GM19193 (cell line): ENCODE measurements around the gene EVX2.

Experiments
- POLR2A ChIP-seq: IDR thresholded peaks from 4 replicates; pipeline ENCODE4 v1.6.1; 2011; ENCODE audit not compliant: insufficient read depth, insufficient read length; ENCODE audit errors: extremely low read depth

Gene EVX2

DNA sequence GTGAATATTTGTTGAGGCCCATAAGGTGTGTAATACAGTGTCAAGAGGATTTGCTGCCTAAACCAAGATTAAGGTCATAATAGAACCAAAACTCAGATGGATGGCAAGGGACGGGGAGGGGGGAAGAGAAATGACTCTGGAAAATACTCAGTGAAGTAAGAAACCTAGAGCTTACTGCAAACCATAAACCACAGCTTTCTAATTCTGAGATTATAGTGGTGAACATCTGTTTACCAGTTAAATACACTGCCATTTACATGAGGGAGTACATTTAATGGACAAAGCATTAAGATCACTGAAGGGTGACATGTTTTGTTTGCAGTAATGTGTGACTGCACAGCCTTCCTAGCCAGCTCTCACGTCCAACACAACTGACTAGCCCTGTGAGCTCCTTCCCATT, 19.8 kb downstream of the EVX2 start:
- TF ChIP-seq POLR2A, result no peak

DNA sequence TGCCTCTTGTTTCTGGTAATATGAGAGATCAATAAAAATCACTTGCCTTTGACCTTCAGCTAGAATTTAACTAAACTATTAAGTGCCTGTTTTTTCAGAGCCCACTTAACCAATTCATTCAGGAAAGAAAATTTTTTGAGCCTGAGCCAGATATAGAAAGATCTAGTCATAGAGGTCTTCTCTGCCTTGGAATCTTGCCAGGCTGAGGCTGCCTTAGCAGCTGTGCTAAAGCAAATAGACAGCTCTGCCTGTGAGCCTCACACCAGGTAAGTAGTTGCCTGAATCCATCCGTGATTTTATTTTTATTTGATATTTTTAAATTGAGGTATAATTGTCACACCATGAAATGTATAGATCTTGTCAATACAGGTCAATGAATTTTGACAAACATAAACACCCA, 27.4 kb downstream of the EVX2 start:
- TF ChIP-seq POLR2A, result no peak

DNA sequence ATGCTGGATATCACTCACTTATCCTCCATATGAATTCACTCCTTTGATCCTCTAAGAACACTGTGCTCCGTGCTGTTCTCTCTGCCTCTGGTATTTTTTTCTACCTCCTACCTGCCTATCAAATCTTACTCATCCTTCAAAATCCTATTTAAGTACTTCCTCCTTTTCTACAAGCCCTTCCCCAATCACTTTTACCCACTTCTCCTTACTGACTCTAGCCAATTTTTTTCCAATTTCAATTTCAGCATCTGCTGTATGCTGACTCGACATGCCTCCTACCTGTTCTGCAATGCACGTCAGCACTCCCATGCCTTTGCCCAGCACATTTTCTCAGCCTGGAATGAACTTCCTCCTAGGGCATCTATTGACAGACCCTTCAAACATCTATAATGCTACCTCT, 44.4 kb downstream of the EVX2 start:
- TF ChIP-seq POLR2A, result no peak

DNA sequence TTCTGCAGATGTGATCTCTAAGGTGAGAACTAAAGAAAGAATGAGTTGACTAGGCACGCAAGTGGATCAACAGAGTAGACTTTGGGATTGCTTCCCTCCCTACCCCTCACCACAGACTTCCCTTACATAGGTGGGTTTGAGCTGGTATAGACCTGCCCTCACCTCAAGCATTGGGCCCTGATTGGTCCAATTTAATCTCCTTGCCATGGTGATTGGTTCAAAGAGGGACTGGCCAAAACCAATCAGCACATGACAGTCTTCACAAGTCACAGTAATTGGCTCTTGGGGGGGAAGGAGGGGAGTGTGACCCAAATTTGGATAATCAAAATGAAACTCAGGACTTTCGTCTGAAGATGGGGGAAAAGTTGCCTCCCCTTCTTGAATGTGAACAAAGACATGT, 45.1 kb downstream of the EVX2 start:
- TF ChIP-seq POLR2A, result no peak

DNA sequence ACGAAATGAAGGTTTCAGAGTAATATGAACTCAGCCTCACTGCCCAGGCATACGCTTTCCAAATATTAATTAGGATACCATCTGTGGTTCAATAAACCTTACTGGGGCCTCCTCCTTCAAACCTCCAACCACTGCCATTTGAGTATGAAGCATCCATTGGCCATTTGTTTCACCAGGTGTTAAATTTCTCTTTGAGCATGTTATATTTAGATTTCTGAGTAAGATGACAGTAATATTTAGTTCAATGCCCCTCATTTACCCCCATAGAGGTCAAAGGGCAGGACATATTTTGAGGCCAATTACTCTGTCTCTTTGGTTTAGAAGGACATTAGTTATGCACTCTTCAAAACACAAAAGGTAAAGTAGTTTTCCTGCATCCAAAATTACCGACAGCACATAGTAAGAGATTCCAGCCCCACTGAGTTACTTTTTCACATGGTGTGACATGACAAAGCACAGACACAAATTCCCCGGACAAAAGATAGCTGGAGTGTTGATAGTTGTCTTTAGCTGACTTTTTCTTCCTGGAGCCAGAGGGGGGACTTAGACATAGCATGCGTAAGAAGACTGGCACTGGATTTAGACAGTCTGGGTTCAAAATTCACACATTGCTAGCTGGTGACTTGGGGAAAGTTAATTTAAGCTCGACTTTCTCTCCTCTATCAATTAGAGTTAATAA, 48.6 kb downstream of the EVX2 start:
- TF ChIP-seq POLR2A, result no peak

DNA sequence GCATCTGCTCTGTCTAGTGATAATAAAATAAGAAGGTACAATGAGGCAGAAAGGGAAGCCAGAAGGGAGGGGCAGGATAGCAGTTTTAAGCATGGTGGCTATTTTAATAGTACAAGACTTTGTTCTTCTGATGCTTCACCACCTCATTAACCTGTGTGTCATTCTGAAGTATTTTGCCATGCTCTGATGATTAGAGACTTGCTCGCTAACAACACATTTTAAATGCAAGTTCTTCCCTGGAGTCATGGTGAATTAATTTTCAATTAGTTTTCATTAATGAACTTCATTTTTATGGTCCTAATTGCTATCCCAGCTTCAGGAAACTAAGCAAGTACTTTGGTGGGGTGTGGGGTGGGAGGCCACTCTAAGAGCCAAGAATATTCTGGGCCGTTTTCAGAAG, 56.0 kb downstream of the EVX2 start:
- no peak for TF ChIP-seq POLR2A
